Stimulated activated CD4-positive, alpha-beta T cell treated with anti-CD3 and anti-CD28 coated beads, Interleukin-15, amount 100 ng/mL, for 48 hours (primary cell): ENCODE data around the gene MAP4K5.

Experiments
- DNase-seq, 2 donors: peaks; one replicate each; pipeline ENCODE4 v3.0.0-alpha.2; 2020; ENCODE audit warnings: low read depth in 2 of 2

Gene MAP4K5

GRCh38 chr14:50399251-50400032, 132.9 kb downstream of the MAP4K5 start:
- no peak for DNase-seq

- no peak for DNase-seq
Observed at GRCh38 chr14:50398189-50398580, 134.2 kb downstream of the MAP4K5 start.

GRCh38 chr14:50397390-50398188, 134.8 kb downstream of the MAP4K5 start:
- DNase-seq = no peak

GRCh38 chr14:50396631-50397389, 135.6 kb downstream of the MAP4K5 start, which contains the start of gene CDKL1:
Gene CDKL1 (minus strand): TSS chr14:50396881. CDS start chr14:50395868, 1,013 bp downstream.
- DNase-seq = peak; percentile 9 to 27

GRCh38 chr14:50395448-50395847, 136.9 kb downstream of the MAP4K5 start:
- no peak for DNase-seq

GRCh38 chr14:50394713-50395112, 137.7 kb downstream of the MAP4K5 start:
- no peak for DNase-seq

GRCh38 chr14:50389668-50390441, 142.5 kb downstream of the MAP4K5 start:
- no peak for DNase-seq

- DNase-seq = no peak
Observed at GRCh38 chr14:50388256-50388931, 144.0 kb downstream of the MAP4K5 start.

- no peak for DNase-seq
Observed at GRCh38 chr14:50387548-50387947, 144.8 kb downstream of the MAP4K5 start.

GRCh38 chr14:50383618-50384225, 148.6 kb downstream of the MAP4K5 start:
- no peak for DNase-seq

GRCh38 chr14:50381823-50382287, 150.5 kb downstream of the MAP4K5 start:
- no peak for DNase-seq

GRCh38 chr14:50381008-50381407, 151.4 kb downstream of the MAP4K5 start:
- no peak for DNase-seq

- DNase-seq = no peak
Observed at GRCh38 chr14:50380455-50380854, 151.9 kb downstream of the MAP4K5 start.

GRCh38 chr14:50379563-50379962, 152.8 kb downstream of the MAP4K5 start:
- no peak for DNase-seq

- no peak for DNase-seq
Observed at GRCh38 chr14:50377550-50378085, 154.8 kb downstream of the MAP4K5 start.

- DNase-seq = no peak
Observed at GRCh38 chr14:50375760-50376159, 156.6 kb downstream of the MAP4K5 start.

GRCh38 chr14:50373959-50374358, 158.4 kb downstream of the MAP4K5 start:
- no peak for DNase-seq

- DNase-seq = no peak
Observed at GRCh38 chr14:50371546-50371945, 160.8 kb downstream of the MAP4K5 start.
